Activated CD4-positive, alpha-beta T cell treated with anti-CD3 and anti-CD28 coated beads for 48 hours (primary cell): ENCODE data around the gene PACSIN1.

ENCODE experiments used
- DNase-seq: peaks from one replicate; pipeline ENCODE4 v3.0.0-alpha.2; 2020

Gene PACSIN1

DNA sequence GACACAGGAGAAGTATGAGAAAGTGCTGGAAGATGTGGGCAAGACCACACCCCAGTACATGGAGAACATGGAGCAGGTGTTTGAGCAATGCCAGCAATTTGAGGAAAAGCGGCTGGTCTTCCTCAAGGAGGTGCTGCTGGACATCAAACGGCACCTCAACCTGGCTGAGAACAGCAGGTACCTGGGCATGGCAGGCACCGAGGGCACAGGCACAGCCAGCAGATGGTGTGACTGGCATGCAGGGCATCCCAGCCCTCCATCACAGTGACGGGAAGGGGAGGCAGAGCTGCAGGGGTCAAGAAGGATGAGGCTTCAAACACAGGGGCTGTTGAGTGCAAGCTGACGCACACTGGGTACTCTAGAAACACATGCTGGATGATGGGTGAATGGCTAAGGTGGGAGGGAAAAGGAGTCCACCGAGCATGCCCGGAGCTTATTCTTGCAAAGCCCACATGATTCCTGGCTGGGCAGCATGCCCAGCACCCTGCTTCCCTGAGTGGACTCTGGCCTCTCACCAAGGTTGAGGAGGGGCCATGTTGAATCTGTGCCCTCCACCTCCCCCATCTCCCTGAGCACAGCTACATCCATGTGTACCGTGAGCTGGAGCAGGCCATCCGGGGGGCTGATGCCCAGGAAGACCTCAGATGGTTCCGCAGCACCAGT is 63.9 kb downstream of the PACSIN1 start:
- no peak for DNase-seq

DNA sequence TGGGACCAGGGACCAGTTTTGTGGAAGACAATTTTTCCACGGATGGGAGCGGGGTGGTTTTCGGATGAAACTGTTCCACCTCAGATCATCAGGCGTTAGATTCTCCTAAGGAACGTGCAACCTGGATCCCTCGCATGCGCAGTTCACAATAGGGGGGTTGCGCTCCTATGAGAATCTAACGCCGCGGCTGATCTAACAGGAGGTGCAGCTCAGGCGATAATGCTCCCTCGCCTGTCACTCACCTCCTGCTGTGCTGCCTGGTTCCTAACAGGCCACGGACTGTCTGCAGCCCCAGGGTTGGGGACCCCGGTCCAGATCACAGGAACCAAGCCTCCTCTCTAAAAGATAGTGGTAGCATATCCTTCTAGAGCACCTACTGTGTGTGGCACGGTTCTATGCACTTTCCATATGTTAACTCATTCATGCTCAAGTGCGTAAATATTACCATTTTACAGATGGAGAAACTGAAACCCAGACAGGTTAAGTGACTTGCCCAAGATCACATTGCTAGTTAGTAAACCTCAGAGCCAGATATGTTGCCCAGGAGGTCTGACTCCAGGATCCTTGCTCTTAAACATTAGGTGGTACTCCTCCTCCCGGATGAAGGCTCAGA is 65.0 kb downstream of the PACSIN1 start:
- DNase-seq = no peak

DNA sequence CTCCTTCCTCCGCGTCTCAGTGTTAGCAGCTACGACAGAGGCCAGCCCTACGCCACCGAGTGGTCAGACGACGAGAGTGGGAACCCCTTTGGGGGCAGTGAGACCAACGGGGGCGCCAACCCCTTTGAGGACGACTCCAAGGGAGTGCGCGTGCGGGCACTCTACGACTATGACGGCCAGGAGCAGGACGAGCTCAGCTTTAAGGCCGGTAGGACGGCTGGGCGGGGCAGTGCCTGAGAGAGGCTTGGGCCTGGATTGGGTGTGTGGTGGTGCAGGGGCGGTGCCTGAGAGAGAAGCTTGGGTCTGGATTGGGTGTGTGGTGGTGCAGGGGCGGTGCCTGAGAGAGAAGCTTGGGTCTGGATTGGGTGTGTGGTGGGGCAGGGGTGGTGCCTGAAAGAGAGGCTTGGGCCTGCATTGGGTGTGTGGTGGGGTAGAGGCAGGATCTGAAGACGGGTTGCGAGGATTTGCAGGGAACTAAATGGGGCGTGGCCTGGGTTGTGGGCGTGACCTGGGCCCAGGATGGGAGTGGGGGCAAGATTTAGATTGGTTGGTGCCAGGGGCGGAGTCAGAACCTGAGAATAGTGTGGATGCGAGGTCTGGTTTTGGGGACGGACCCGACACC is 65.8 kb downstream of the PACSIN1 start:
- peak; percentile 40 for DNase-seq

DNA sequence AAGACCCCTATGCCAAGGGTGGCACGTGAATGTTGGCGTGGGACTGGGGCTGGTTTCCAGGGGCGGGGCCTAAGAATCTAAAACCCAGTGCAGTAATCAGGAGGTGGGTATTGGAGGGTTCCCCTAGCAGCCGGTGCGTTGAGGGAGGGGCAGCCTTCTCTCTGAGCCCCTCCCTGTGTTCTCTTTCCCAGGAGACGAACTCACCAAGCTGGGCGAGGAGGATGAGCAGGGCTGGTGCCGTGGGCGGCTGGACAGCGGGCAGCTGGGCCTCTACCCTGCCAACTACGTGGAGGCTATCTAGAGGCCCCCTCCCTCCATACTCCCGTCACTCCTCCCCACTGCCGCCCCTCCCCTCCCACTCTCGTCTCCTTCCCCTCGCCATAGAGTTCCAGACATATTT is 66.4 kb downstream of the PACSIN1 start:
- DNase-seq = no peak

DNA sequence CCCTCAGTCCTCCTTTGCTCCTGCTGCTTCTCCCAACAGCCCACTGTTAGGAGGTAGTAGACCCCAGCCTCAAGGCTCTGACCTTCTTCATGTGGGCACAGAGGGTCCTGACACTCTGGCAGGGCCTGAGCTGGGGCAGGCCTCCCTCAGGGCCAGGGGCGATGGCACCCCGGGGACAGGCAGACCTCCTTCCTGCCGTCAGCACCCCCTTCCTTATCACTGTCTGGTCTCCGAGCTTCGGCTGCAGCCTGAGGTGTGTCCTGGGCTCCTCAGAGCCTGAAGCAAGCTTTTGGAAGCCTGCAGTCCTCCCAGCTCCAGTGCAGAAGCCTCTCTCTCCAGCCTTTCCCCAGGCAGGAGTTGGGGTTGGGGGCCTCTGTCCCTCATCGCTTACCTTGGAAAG is 68.3 kb downstream of the PACSIN1 start:
- no peak for DNase-seq

DNA sequence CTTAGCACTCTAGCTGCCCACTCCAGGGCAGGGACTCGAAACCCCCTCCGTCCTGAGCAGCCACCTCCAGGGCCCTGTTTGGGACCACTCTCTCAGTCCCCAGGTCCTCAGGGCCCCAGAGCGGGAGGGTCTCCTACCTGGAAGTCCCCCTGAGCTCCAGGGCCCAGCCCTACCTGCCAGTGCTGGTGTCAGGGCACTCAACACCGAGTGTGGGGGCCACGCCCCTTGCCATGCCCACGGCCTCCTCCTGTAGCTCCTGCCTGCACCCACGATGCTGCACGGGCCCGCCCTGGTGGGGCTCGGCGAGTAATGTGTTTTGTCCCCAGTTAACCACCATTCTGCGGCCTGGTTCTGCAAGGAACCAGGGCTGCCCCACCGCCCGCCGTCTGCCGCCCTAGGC is 68.8 kb downstream of the PACSIN1 start:
- DNase-seq = no peak

DNA sequence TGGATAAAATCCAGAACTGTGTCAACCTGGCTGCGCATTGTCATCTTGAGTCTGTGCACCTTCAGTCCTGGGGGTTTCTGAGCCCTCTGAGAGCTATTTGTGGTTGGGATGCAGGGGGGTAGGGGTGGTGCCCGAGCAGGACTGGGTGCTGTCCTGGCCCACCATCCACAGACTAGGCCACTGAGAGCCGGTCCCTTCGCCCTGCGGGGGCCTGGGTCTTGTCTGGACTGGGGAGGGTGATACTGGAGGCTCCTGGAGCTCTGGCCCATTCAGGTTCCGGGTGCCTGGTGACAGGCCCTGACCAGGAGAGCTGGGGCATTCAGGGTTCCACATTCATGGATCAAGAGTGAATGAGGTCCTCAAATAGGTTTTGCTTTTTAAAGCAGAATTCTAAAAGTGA is 69.3 kb downstream of the PACSIN1 start:
- no peak for DNase-seq

DNA sequence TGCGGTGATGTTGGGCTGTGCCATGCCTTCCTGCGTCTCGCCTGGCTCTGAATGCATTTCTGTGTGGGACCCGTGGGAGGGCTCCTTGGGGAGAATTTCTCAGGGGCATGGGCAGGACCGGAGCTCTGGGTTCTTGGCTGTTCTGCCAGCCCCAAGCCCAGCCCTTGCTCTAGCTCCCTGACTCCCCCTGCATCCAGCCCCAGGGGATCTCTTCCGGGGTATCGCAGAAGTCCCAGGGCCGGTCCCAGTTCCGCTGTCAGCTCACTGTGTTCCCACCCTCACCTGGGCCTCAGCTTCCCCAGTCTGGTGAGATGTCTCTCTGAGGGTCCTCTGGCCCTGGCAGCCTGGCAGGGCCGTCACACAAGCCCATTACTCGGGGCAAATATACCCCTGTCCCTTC is 69.8 kb downstream of the PACSIN1 start:
- no peak for DNase-seq

DNA sequence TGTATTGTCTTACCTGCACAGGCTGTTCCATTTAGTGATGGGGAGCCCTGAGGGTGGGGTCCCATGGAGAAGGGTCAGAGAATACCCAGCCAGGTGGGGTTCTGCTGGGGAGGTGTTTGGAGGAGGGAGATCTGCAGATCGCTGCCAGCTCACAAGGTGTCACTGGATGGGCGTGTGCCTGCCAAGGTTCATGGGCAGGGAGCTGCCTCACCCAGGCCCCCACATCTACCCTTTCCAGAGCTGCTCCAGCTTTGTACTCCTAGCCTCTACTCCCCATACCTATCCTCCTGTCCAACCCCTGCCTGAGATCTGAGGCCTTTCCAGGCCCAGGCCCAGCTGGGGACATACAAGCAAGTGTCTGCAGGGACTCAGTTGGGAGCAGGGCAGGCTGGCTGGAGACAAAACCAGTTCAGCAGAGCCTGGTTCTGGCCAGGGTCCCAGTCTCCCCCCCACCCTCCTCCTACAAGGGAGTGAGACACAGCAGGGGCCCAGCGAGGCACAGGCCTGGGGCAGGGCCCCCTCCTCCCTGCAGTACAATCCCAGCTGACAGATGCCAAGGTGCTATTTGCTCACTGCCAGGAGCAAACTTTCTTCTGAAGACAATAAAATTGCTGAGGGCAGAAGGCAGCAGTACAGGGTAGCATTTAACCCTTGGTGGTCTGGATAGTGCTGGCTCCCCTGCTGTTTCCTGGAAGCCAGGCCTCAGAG is 70.5 kb downstream of the PACSIN1 start:
- no peak for DNase-seq

DNA sequence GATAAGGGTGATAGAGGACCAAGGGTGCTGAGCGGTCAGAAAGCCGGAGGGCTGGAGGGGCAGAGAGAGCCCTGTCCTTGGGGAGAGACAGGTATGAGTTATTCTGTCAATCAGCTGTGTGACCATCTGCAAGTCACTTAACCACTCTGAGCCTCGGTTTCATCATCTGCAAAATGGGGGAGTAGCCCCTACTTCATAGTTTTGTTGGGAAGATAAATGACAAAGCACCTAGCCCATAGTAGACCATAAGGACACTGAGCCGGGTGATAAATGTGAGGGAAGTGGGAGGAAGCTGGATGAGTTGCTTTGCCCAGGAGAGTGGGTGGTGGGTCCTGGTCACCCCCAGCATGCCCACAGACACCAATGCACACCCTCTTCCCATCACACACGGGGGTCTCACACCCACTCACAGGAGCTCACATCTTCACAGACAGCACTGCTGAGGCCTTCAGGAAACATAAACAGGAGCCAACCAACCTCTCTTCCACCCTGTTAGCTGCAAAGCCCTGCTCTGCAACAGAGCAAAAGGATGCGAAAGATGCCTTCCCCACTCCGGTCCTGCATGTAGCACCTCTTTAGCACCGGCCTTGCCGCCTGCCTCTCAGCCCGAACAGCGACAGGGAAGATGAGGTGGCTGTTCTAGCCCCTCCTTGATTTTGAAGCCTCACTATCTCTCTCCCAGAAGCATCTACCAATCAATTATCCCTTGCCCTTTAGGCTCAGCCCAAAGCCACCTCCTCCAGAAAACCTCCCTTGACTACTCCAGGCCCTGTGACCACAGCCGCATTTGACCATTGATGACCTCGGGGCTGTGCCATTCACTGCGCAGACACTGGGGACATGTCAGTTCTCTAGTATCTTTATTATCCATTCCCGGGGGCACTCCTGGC is 71.3 kb downstream of the PACSIN1 start:
- DNase-seq = no peak

DNA sequence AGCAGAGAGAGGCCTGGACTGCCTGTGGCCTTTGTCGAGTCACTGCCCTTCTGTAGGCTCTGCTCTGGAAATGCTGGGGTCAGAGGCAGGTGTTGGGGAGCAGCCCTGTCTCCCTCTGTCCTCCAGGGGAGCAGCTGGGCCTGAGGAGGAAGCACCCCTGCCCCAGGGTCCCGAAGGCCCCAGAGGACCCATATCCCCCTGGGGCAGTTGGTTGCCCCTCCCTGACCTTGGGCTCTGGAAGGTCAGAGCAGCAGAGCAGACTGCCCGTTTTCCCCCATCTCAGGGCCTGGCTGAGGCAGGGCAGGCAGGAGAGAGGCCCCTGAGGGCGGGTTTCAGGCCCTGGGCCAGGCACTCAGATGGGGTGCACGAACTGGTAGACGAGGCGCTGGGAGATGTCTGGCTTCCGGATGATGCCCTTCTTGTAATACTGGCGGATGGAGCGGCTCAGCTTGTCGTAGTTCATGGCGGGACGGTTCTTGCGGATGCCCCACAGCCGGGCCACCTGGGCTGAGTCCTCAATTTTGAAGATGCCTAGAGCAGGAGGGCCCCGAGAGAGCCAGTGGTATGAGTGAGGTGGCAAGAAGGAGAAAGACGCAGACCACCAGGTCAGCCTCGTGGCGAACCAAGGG is 72.2 kb downstream of the PACSIN1 start:
- DNase-seq = no peak

DNA sequence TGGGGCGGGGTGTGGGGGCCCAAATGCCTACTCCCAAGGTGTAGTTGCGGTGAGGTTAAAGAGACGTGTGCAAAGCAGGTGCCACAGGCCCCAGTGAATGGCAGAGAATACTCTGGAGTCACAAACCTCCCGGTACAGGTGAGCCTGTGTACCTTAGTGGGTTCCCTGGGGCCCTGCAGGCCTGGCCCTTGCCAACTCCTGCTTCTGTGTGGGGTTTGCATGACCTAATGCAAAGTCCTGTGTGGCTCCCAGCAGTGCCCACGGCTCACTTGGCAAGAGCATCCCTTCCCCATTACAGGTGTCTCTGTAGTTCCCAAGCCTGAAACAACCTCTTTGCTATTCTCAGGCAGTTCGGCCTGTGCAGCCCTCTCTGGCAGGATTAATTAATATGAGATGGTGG is 72.7 kb downstream of the PACSIN1 start:
- DNase-seq = no peak

DNA sequence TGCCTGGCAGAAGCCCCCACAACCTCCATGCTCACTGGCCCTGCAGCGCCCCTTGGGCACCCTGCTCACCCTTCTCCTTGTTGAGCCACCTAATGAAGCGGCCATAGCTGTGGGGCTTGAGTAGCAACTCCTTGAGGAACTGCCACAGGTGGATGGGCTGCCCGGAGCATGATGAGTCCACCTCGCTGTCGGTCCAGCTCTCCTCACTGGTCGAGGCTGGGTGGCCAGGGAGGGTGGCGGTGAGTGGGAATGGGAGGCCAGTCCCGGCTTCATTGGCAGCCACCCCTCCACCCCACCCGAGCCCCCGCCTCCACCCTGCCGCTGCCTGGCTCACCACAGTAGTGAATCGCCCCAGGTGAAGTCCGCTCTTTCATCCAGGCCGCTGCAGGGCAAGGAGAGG is 73.3 kb downstream of the PACSIN1 start:
- DNase-seq = no peak

DNA sequence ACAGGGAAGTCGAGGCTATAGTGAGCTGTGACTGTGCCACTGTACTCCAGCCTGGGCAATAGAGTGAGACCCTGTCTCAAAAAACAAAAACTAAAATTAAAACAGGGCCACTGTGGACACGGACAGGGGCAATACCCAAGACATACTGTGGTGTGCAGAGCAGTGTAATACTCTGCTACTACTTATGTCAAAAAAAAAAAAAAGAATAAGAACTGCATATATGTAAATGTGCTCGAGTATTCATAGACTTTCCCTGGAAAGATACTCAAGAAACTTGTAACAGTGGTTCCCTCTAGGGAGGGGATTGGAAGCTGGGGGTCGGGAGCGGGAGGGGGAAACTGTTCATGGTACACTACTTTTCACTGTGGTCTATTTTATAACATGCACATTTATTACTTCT is 74.3 kb downstream of the PACSIN1 start:
- no peak for DNase-seq

DNA sequence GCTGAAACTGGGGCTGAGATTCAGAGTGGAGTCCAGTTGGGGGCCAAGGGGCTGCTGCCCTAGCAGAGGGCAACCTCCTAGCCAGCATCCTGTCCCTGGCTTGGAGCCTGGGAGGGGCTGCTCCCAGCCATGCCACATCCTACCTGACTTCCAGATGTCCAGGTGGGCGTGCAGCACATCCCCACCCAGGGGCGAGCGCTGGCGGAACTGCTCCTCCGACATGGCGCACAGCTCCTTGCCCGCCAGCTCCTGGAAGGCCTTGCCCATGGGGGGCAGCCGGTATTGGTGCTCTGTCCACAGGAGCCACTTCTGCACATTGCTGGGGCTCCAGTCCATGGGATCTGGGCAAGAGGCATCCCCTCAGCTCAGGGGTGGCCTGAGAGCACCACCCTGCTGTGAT is 75.0 kb downstream of the PACSIN1 start:
- no peak for DNase-seq

DNA sequence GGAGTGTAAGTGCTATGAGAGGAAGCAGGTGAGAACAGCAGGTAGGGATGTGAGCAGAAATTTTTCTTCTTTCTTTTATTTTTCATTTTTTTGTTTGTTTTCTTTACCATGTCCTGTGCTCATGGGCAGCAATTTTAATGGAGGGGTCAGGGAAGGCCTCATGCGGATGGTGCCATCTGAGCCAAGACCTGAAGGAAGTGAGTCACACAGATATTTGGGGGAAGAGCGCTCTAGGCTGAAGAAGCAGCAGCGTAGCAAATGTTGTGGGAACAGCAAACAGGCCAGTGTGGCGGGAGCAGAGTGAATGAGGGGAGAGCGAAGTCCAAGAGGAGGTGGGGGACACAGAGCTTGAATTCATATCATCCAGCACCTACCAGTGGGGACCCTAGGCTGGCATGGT is 77.5 kb downstream of the PACSIN1 start:
- DNase-seq = no peak

DNA sequence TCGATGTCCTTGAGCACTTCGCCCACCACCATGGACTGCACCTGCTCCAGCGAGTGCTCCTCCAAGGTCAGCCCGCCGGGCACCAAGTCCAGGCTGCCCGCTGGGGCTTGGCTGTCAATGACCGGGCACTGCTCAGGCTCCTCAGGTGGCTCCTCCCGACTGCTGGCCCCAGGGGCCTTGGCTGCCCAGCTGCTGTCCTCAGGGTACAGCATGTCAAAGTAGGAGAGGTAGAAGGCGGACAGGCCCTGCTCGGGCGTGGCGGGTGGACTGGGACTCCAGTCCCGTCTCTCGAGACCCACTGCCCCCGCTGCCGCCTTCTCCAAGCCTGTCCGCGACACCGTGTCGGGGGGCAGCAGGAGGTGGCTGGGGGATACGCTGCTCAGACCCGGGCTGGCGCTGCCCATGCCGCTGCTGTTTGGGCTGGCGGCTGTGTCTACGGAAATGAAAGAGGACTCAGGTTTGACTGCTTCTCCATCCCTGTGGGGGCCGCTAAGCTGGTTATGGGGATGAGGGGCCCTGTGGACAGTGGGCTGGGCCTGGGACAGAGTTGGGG is 78.3 kb downstream of the PACSIN1 start:
- no peak for DNase-seq

DNA sequence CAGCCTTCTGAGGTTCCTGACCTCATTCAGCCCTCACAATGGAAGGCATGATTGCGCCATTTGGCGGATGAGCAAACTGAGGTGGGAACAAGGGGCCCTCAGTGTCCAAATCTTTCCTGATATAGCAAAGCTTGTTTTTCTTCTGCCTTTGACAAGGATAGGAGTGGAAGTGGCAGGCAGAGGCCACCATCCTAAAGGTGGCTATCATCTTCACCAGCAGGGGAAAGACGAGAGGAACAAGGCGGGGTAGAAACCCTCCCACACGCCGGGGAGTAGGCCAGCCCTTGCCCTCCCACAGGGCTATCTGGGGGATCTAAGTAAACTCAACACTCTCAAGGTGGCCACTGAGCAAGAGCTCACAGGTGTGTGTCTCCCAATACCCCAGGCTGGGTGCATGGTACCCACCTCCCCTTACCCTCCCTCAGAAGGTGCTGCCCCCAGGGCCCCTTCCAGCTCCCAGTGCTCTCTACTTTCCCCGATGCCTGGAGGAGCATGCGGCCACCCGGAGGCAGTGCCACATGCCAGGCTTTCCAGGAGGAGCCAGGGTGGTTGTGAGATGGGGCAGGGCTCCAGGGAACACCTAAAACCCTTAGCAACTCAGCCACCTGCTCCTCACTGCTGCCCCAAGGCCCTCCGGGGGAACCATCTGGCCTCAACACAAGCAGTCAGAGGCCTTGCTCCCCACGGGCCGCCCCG is 79.0 kb downstream of the PACSIN1 start:
- DNase-seq = no peak

DNA sequence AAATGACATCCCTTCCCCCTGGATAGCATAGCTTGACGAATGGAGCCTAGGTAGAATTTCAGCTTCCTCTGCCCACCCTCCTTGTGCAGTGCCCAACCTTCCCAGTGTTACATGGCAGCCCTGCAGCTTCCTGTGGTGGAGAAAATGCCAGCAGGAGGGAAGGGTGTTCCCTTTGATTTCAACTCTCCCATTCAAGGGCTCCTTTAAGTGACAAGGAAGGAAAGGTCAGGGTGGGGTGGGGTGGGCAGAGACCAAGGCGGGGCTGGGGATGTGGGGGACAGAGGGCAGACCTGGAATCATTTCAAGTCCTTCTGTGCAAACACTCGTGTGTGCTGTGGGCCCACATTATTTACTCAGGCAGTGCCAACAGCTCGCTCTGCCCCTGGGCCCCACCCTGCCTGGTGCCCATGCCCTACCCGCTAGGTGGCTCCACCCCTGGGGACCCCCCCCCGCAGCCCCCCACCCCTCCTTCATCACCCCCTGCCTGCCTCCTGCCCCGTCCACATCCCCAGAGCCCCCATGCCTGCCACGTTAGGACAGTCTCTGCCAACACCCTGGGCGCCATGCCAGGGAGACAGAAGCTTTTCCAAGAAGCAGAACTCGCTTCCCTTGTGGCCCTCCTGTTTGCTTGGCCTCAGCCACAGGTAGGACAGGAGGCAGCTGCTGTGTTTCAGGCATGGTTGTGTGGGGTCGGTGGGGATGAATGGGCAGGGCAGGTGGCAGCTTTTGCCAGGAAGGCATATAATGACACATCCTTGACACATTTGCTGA is 80.9 kb downstream of the PACSIN1 start:
- DNase-seq = no peak
